ENCODE results near the gene CENPT. TPM values are rescaled to one million over a fixed set of nuclear protein-coding genes. Genes with fewer than 3 reads are reported as not detected.

The CENPT gene
- total and polyA plus RNA-seq, 11 donors: 14.4 to 31.2 (median 21.8) TPM

GRCh38 chr16:67807148-67807682, 40.3 kb downstream of the CENPT start:
- H3K4me3 ChIP-seq: peak overlapping the region; percentile 26 to 98 (median 77)
- H3K36me3 ChIP-seq: peaks cover 0 to 27% (median 14%) of the 10 kb centered on the region in 9 donors
- 31 to 39% (median 33%) methylated on average over 24 of the region's 24 CpGs for WGBS, 4 donors
- H3K27me3 ChIP-seq: no peaks in the 10 kb centered on the region
- TF ChIP-seq CTCF (IDR thresholded peaks at IDR 0.05): peak in 4 of 12 donors; percentile 11 to 29 (median 23)
- no peak for TF ChIP-seq POLR2A (IDR thresholded peaks at IDR 0.05)
- H3K27ac ChIP-seq: peak overlapping the region in 11 of 12 donors; percentile 45 to 91 (median 60)
- intact Hi-C loops (cut with DNase I): loop anchor here in 8 of 10 donors (2.0 to 10.0 kb wide), 11 partner anchors 40 to 428 kb away; partner anchors contain the start of genes CENPT (in 1 of the 8), ESRP2 (in 1 of the 8), GFOD2 (in 1 of the 8) and NUTF2 (in 1 of the 8)
- H3K4me1 ChIP-seq: peaks cover 0 to 33% (median 17%) of the 10 kb centered on the region in 12 donors
- H3K9me3 ChIP-seq: no peaks in the 10 kb centered on the region
- ATAC-seq: no peak
- peak in 1 of 5 donors; percentile 14 for DNase-seq

GRCh38 chr16:67806428-67807147, 40.9 kb downstream of the CENPT start, which contains the start of the genes RANBP10 and TSNAXIP1:
RANBP10 (minus strand) TSS chr16:67806560; CDS start chr16:67806536, 24 bp downstream.
TSNAXIP1 (plus strand) TSS chr16:67806889; CDS start chr16:67807150, 261 bp downstream.
- intact Hi-C loops (cut with DNase I): loop anchor here in 8 of 10 donors (2.0 to 10.0 kb wide), 11 partner anchors 41 to 428 kb away; partner anchors contain the start of genes CENPT (in 1 of the 8), ESRP2 (in 1 of the 8), GFOD2 (in 1 of the 8) and NUTF2 (in 1 of the 8)
- peak in 1 of 2 donors; percentile 91 for TF ChIP-seq POLR2A (IDR thresholded peaks at IDR 0.05)
- no peak for TF ChIP-seq CTCF (IDR thresholded peaks at IDR 0.05)
- peak within 1 kb of the TSS in 11 of 12 donors; percentile 68 to 93 (median 84) for H3K27ac ChIP-seq
- H3K4me3 ChIP-seq: peak within 1 kb of the TSS; percentile 62 to 98 (median 80)
- DNase-seq: peak; percentile 97 to 98 (median 98)
- peaks cover 0 to 39% (median 17%) of the 10 kb centered on the region in 12 donors for H3K4me1 ChIP-seq
- no peaks in the 10 kb centered on the region for H3K9me3 ChIP-seq
- no peaks in the 10 kb centered on the region for H3K27me3 ChIP-seq
- WGBS, 4 donors: 0 to 1% (median 0%) methylated on average over 32 to 54 of the region's 54 CpGs
- H3K36me3 ChIP-seq: peaks cover 0 to 33% (median 16%) of the 10 kb centered on the region in 9 donors
- peak; percentile 98 to 99 (median 98) for ATAC-seq

DNA sequence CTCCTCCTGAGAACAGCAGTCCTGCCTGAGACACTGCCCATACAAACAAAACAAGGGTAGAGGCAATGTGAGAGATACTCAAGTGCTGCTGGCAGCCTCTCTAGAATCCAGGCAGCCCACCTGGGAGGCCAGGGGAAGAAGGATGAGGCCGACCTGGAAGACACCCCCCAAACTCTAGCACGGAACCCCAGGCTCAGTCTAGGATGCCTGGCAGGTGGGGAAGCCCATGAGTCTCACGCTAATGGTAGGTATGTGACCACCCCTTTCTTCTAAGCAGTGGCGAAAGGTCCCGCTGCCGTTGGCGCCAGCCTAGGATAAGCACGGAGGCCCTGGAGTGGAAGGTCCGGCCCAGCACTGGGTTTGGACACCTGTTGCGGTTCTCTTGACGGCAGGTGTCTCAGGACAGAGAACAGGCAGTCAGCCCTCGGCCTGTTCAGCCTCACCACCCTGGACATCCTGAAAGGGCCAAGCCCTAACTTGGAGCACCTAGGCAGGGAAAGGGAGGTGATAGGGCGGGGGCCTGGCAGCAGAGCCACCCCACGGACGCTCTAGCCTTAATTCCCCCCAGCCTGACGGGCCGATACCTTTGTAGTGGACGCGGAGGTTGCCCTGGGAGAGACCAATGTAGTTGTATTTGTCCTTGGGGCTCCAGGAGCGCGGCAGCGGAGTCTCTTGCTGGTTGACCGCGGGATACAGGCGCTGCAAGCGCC, 41.6 kb downstream of the CENPT start:
- WGBS, 4 donors: 0 to 2% (median 1%) methylated on average over 12 to 26 of the region's 26 CpGs
- ATAC-seq (peak in 3 of 4 donors; percentile 1 to 18 (median 6)), DNase-seq (peak in 3 of 5 donors; percentile 33 to 61 (median 45))
- no peaks in the 10 kb centered on the region for H3K9me3 ChIP-seq
- intact Hi-C loops (cut with DNase I): loop anchor here in 8 of 10 donors (2.0 to 10.0 kb wide), 11 partner anchors 41 to 429 kb away; partner anchors contain the start of genes CENPT (in 1 of the 8), ESRP2 (in 1 of the 8), GFOD2 (in 1 of the 8) and NUTF2 (in 1 of the 8)
- peak overlapping the region in 11 of 12 donors; percentile 68 to 93 (median 84) for H3K27ac ChIP-seq
- peaks cover 0 to 40% (median 16%) of the 10 kb centered on the region in 9 donors for H3K36me3 ChIP-seq
- H3K4me3 ChIP-seq: peak overlapping the region; percentile 62 to 98 (median 80)
- TF ChIP-seq CTCF (IDR thresholded peaks at IDR 0.05): no peak
- TF ChIP-seq POLR2A (IDR thresholded peaks at IDR 0.05): no peak
- H3K4me1 ChIP-seq: peaks cover 0 to 46% (median 22%) of the 10 kb centered on the region in 12 donors
- no peaks in the 10 kb centered on the region for H3K27me3 ChIP-seq
